Hematopoietic multipotent progenitor cell (in vitro differentiated cells): Measurements from ENCODE around the gene DDX19B. TPM values are rescaled to one million over a fixed set of nuclear protein-coding genes. Genes with fewer than 3 reads are reported as not detected.

Experiments
- small RNA-seq: library from RNA; depleted of rRNA; stranded (forward); fragments of <200 nt; gene quantifications from one replicate; pipeline ENCODE3, GENCODE V24; 2012
- total RNA-seq: library from RNA; depleted of rRNA; stranded (reverse); fragments of >200 nt; gene quantifications from one replicate; pipeline ENCODE4 v1.2.3, GENCODE V29; 2012

The DDX19B gene
- total RNA-seq, 1 donor, result 27.5 TPM

Small RNAs within 50 kb of the gene (small RNA-seq; reads per million reads assigned to genes)
- gene RN7SL279P, result not detected

Other genes with a start within 250 kb of the DDX19B start
- 30.4 TPM for gene PDPR, start 184.9 kb upstream of the DDX19B start, total RNA-seq
- gene CLEC18C, start 125.4 kb upstream of the DDX19B start, total RNA-seq, result under 0.01 TPM
- gene EXOSC6, start 47.2 kb upstream of the DDX19B start, total RNA-seq, result 24.5 TPM
- gene AARS1, start 9.7 kb upstream of the DDX19B start, total RNA-seq, result 39.3 TPM
- 31.5 TPM for gene DDX19A, start 47.7 kb downstream of the DDX19B start, total RNA-seq
- gene ST3GAL2, start 139.9 kb downstream of the DDX19B start, total RNA-seq, result 49.0 TPM
- 11.6 TPM for gene FCSK, start 155.4 kb downstream of the DDX19B start, total RNA-seq
- 49.0 TPM for gene COG4, start 224.4 kb downstream of the DDX19B start, total RNA-seq
- gene SF3B3, start 224.6 kb downstream of the DDX19B start, total RNA-seq, result 184 TPM